GM21717 (cell line): ENCODE data around the gene C6orf89.
"Not testable (repeated sequence)": the region's sequence is repeated elsewhere in the genome, so short reads cannot be mapped to it uniquely, and the experiment has no call there.

Experiments used
- ATAC-seq: cut with Tn5 transposase; IDR thresholded peaks from one replicate; pipeline ENCODE4 v1.9.1; 2021; ENCODE audit warnings: mild to moderate bottlenecking, moderate library complexity; ENCODE audit not compliant: unreplicated experiment

Gene C6orf89

DNA sequence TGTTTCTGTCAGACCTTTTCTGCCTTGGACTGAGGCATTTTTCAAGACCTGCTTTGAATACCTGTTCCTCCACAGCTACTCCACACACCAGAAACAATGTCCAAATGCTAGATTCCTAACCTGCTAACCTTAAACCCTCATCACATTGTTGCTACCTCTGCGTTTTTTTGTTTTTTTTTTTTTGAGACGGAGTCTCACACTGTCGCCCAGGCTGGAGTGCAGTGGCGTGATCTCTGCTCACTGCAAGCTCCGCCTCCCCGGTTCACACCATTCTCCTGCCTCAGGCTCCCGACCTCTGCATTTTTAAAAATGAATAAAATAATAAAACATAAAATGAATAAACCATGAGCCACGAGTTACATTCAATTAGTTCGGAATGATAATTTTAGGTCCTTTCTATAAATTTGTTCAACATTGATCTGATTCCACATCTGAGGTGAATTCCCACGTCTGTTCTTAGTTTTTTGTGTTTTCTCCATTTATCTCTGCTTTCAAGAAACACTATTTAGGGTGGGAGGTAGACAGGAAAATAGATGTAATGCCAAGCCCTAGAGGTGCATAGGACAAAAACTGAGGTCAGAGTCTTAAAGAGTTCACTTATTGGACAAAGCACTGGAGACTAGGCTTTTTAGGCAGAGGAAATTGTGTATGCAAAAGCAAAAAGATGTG, 1.3 kb downstream of the C6orf89 start:
- ATAC-seq, result no peak

DNA sequence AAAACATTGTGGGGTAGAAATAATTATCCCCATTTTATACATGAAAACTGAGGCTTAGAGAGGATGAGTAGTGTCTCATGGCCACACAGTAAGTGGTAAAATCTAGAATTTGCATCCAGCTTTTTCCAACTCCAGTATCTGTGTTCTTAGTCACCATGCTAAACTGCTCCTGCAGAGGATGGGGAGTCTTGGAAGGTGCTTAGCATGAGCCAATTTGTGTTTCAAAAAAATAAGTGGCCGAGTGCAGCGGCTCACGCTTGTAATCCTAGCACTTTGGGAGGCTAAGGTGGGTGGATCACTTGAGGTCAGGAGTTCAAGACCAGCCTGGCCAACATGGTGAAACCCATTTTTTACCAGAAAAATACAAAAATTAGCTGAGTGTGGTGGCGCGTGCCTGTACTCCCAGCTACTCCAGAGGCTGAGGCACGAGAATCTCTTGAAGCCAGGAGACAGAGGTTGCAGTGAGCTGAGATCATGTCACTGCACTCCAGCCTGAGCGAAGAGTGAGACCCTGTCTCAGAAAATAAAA, 2.4 kb downstream of the C6orf89 start:
- no peak for ATAC-seq

DNA sequence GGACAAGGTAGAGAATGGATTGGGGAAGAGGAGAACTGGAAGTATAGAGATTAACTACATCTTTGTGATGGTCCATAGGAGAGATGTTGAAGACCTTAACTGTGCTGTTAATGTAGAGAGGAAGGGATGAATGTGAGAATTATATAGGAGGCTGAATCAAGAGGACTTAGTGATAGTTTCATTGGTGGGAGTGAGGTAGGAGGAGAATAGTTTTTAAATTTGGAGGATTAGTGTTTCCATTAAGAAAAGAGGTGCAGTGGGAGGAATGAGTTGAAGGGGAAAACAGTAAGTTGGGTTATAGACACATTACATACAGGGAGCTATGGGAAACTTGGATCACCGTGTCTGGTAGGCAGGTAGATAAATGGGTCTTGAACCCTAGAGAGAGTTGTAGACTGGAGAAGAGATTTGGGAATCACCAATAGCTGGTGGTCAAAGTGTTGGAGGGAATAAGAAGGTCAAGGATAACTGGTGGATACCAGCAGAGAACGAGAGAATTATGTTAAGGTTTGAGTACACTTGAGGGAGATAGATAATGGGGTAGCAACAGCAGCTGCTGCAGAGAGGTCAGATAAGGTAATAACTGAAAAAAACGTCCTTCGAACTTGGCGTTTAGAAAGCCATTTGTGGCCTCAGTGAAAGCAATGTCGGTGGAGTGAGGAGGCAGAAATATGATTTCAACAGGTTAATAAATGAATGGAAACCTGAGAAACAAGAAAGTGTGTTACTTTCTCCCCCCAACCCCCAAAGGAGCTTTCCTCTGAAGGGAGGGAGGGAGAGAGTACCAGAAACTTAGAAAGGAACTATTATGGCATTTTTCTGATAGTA, 3.1 kb downstream of the C6orf89 start:
- no peak for ATAC-seq

DNA sequence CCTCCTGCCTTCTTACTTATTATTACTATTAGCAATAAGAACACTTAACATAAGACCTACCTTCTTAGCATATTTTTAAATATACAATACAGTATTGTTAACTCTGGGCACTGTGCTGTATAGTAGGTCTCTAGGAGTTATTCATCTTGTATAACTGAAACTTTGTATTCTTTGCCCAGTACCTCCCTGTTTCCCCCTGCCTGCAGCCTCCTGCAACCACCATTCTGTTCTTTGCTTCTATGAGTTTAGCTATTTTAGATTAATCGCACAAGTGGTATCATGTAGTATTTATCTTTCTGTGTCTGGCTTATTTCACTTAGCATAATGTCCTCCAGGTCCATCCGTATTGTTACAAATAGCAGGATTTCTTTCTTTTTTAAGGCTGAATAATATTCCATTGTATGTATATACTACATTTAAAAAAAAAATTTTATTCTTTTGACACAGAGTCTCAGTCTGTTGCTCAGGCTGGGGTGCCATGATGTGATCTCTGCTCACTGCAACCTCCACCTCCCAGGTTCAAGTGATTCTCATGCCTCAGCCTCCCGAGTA, 4.4 kb downstream of the C6orf89 start:
- ATAC-seq, result no peak

DNA sequence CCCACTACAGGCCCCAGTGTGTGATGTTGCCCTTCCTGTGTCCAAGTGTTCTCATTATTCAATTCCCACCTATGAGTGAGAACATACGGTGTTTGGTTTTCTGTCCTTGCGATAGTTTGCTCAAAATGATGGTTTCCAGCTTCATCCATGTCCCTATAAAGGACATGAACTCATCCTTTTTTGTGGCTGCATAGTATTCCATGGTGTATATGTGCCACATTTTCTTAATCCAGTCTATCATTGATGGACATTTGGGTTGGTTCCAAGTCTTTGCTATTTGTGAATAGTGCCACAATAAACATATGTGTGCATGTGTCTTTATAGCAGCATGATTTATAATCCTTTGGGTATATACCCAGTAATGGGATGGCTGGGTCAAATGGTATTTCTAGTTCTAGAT, 5.4 kb downstream of the C6orf89 start:
- not testable (repeated sequence) for ATAC-seq

DNA sequence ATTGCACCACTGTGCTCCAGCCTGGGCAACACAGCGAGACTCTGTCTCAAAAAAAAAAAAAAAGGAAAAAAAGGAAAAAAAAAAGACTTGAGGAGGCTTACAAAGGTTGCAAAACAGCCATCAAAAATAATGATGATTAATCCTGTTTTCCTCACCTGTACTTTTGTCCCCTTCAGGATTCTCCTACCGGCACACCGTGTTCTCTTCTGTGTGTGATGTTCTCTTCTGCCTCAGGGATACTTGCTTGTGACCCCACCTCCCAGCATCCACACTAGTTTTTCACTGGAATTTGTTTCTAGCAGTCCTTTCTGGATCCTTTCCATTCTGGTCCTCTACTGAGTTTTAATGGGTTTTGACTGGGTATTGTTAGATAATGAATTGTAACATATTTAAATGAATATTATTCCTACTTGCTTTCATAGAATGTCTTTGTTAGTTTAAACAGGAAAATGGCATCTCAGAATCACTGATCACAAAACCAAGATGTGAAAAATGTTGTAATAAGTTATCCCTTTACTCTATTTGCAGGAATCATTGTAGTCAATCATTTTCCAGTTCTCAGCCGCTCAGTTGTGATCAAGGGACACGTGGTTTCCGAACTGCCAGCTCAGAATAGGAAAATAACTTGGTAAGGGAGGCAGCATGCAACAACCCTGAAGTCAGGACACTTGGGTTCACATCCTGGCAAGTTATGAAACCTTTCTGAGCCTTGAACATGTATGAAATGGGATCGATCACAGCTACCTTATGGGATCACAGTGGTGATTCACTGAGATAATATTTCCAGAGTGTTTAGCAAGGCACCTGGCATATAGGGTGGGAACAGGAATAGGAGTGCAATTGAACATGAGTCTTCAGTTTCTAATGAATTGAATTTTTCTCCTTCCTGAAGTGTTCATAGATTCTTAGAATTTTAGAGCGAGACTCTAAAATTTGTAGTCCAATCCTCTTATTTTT, 8.5 kb downstream of the C6orf89 start:
- ATAC-seq, result no peak

DNA sequence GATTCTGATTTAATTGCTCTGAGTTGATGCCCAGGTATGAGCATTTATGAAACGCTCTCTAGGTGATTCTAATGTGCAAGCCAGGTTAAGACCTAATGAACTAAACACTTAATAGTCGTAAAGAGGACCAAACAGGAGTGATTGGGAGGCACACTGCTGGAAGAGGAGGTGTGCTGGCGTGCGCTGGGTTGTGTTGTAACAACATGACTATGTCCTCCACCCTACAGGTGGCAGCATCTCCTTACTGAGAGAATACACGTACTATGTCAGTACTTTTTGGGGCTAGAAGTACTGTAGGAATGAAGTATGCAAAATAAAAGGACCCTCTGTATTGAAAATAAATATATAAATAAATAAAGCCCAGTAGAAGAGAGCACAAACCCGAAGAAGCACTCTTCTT, 11.9 kb downstream of the C6orf89 start:
- ATAC-seq, result no peak

DNA sequence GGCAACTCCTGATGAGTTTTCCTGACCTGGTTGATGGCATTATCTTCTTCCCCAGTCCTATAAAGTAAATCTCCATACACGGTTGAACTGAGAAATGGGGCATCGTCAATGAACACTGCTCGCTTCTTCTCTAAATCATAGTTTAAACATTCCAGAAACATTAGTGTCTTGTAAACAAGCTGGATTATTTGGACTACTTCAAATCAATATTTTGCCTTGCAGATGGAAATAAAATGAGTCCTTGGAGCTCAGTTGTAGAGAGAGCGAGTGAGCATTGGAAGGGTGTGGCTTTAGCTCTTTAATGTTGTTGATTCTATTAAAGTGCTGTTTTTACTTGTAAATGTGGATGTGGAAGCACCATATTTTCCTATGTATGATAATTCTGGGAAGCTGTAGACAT, 18.4 kb downstream of the C6orf89 start:
- ATAC-seq, result no peak

DNA sequence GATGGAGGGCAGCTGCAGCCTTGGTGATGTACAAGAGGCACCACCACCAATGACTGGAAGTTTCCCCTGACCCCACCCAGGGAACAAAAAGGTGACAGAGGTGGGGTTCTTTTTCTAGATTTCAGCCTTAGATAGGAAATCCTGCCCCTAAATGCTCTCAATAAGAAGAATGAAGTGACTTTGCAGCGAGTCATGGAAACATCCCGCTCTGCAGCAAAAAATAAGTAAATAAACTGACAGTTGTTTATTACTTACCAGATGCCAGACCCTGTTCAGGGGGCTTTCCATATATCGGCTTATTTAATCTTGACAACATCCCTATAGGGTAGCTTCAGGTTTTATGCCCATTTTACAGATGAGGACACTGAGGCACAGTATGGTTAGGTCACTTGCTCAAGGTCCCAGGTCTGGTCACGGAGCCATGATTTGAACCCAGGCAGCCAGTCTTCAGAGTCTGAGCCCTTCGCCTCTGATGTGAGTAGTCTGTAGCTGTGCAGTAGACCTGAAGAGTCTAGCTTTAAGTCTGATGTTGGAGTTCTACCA, 19.2 kb downstream of the C6orf89 start:
- ATAC-seq, result no peak

DNA sequence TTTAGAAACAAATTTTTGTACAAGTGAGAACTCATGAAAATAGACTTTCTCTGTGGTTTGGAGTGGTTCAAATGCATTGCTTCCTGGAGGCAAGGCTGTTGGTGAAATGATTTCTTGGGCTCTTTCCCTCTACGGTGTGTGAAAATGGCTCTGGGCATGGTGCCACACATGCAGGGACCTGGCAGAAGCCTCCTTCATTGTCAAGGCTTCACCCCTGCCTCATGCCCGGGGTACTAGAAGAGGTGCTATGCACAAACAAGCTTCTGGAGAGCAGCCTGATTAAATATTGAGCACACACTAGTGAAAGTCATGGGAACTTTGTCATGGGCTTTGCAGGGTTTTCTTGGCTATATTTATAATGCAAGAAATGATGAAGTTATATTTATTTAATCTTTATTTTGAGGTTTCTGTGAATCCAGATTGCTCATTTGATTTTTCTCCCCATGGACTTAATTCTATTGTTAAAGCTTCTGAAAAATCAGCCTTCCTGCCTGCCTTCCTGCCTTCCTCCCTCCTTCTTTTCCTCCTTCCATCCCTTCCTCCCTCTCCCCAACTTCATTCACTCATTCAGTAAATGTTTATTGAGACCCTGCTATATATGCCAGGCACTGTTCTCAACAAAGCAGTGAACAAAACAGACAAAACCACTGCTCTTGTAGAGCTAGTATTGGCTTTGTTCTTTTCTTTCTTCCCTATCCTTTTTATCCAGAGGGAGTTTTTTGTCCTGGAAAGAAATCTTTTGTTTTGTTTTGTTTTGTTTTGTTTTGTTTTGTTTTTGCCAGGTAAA, 21.0 kb downstream of the C6orf89 start:
- ATAC-seq, result no peak

DNA sequence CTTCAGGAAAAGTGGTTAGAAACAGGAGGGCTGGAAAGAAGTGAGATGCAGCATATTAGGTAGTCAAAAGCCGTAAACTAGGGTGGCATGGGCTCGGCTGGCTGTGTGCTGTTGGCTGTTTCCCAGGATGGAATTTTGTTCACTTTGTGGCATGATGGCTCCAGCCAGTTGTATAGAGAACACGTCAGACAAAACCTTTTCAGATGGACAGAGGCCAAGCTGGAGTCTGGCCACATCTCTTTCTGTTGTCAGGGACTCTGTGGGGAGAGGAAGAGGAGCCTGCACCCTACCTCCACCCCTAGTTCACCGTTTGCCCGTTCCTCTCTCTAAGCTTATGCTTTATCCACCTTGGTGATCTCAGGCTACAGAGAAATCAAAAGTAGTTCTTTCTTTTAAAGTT, 22.0 kb downstream of the C6orf89 start:
- ATAC-seq, result no peak

DNA sequence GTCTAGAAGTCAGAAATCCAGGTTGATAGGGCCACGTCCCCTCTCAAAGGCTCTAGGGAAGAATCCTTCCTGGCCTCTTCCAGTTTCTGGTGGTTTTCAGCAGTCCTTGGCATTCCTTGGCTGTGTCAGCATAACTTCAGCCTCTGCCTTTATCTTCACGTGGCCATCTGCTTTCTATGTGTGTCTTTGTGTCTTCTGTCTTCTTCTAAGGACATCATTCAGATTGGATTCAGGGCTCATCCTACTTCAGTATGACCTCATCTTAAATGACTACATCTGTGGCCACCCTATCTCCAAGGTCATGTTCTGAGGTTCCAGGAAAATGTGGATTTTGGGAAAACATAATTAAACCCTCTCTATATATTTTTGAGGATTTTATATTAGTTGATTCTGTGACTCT, 23.0 kb downstream of the C6orf89 start:
- ATAC-seq, result no peak

DNA sequence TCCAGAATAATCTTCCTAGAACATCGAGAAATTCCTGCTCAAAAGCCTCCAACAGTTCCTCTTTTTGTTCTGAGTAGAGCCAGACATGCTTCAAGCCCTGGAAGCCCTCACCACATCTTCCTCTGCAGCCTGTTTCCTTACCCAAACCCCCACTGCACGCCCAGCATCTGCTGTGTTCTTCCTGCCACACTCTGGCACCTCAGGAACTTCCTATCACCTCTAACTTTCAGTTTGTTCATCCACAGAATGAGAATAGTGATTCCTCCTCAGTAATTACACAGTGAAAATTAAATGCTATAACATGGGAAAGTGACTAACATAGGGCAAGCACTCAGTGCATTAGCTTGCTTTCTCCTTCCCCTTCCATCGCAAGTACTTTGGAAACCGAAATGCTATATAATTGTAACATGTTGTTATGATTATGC, 26.3 kb downstream of the C6orf89 start:
- ATAC-seq, result no peak

DNA sequence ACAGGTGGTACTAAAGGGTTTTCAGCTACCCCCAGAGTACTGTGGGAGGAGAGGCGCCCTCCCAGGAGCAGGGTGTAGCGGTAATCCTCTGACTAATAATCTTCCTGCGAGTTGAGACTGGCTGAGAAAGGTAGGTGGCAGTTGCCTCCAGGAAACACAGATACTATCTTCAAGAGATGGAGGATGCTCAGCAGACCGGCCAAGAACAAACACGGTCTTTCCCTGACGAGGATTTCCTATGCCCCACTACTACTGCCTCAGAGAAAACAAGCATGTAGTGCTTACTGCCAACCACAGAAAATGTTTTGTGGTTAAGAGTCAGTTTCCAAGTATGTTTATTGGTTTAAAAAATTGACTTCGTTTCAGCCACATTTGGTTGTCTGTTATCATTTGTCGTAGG, 26.8 kb downstream of the C6orf89 start:
- ATAC-seq, result peak; percentile 86

DNA sequence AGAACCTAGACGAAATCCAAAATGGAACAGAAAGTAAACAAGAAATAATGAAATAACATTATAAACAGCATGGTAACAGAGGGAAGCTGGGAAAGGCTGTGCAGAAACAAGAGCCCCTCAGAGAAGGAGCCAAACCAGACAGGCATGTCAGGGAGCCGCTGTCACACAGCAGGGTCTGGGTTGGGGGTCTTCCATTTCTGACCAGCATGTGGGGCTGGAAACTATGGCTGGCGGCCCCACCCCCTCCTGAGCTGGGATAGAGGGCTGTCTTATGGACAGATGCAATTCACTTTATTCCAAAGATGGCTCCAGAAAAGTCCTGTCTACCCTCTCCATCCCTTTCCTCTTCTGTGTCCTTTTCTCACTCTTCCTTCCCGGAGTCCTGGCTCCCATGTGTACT, 27.3 kb downstream of the C6orf89 start:
- ATAC-seq, result no peak

DNA sequence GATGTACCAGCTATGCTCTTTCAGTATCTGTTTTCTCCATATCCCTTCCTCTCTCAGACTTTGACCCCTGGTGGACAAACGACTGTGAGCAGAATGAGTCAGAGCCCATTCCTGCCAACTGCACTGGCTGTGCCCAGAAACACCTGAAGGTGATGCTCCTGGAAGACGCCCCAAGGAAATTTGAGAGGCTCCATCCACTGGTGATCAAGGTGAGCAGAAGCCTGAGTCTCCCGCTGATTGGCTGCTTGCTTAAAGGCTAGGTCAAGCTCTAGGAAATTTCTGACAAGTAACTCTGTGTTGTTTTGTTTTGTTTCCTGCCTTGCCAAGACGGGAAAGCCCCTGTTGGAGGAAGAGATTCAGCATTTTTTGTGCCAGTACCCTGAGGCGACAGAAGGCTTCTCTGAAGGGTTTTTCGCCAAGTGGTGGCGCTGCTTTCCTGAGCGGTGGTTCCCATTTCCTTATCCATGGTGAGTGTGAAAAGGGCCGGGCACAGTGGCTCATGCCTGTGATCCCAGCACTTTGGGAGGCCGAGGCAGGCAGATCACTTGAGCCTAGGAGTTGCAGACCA, 28.6 kb downstream of the C6orf89 start:
- no peak for ATAC-seq

DNA sequence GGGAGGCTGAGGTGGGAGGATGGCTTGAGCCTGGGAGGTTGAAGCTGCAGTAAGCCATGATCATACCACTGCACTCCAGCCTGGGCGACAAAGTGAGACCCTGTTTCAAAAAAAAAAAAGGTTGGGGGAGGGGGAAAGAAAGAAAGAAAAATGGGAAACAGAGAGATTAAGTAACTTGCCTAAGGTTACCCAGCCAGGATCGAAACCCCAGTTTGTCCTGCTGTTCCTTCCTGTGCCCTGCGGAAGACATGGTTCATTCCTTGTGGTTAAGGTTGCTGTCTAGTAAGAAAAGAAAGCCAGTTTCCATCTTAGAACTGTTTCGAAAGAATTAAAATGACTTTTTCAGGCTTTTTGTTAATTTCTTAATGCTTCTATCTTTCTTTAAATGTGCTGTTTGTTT, 29.8 kb downstream of the C6orf89 start:
- ATAC-seq, result no peak

DNA sequence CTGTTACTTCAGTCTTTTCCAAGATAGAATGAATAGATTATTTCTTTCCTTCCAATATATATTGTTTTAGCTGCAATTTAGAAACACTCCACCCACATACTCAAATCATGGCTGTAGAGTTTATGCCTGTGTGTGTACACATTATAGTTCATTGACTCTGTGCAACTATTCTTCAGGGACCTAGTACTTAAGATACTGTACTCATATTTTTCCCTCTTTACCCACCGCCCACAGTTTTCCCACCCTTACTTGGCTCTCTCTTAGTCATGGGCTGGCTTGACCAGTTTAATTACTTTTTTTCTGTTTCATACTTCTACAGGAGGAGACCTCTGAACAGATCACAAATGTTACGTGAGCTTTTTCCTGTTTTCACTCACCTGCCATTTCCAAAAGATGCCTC, 30.4 kb downstream of the C6orf89 start:
- no peak for ATAC-seq

DNA sequence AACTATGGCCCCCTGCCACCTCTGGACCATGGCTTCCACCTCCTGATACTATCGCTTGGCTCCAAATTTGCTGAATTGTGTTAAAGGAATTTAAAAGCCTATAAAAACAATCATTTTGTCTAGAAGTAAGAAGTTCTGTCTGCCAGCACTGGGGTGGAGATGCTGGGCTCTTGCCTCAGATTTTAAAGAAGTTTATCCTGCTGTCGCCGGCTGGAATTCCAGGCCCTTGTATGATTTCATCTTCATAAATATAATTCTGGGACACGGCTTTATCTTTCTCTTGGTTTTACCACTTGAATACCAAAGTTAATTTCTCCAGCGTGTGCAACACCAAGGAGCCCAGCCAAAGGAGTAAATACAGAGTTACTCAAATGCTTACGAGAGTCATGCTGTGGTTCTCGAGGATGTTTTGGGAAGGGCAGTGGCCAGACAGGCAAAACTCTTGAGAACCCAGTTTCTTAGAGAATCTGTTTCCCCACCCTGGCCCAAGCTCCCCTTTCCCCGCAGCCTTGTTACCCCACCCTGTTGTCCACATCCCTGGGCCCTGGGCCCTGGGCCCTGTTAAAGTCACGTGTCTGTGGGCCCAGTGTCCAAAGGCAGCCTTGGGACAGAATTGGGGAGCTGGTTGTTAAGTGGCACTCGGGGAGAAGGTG, 31.9 kb downstream of the C6orf89 start:
- ATAC-seq, result no peak
